ENCODE data around the gene SLC35F3.

SLC35F3 gene

DNA sequence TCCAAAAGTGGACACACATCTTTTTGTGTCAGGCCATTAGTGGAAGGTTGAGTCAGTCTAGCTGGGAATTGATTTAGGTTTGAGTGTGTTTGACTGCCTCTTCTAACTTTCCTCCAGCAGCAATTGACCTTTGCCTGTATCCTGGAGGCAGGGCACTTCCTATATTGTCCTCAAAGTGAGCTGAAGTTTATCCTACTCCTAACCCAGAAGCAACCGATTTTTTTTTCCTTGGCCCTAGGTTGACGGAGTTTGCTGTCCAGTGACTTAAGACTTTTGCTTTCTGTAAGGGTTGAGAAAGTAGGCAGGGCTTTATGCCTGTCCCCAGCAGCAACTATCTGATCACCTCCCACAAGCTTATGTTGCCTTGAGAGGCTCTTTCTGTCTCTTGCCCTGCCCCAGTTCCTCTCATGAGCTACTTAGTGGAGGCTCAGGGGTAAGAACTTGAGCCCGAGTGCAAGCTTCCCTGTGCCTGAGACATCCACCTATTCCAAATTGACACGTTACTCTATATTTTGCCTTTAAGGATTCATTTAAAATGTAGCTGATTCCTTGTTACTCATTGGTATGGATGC is 30.9 kb downstream of the SLC35F3 start:
- DNase-seq (ENCODE audit: extremely low read depth, low read depth) = no peak
- no peak overlapping the region for H3K4me3 ChIP-seq (replicated peaks; ENCODE audit: low read depth, low read length)
- TF ChIP-seq, protein P1, sequence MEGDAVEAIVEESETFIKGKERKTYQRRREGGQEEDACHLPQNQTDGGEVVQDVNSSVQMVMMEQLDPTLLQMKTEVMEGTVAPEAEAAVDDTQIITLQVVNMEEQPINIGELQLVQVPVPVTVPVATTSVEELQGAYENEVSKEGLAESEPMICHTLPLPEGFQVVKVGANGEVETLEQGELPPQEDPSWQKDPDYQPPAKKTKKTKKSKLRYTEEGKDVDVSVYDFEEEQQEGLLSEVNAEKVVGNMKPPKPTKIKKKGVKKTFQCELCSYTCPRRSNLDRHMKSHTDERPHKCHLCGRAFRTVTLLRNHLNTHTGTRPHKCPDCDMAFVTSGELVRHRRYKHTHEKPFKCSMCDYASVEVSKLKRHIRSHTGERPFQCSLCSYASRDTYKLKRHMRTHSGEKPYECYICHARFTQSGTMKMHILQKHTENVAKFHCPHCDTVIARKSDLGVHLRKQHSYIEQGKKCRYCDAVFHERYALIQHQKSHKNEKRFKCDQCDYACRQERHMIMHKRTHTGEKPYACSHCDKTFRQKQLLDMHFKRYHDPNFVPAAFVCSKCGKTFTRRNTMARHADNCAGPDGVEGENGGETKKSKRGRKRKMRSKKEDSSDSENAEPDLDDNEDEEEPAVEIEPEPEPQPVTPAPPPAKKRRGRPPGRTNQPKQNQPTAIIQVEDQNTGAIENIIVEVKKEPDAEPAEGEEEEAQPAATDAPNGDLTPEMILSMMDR (IDR thresholded peaks at IDR 0.05; ENCODE audit: low read depth, low read length, missing control alignments) = no peak

DNA sequence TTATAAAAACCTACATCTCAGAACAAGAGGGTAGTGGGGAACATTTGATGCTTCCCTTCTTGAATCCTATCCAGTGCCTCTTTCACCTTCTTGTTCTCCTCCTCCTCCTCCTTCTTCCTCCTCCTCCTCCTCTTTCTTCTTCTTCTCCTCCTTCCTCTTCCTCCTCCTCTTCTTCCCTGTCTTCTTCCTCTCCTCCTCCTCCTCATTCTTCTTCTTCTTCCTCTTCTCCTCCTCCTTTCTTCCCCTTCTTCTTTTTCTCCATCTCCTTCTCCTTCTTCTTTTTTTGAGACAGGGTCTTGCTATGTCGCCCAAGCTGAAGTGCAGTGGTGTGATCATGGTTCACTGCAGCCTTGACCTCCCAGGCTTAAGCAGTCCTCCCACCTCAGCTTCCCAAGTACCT is 31.9 kb downstream of the SLC35F3 start:
- no peak overlapping the region for H3K4me3 ChIP-seq (replicated peaks; ENCODE audit: low read depth, low read length)
- DNase-seq (ENCODE audit: extremely low read depth, low read depth) = no peak
- TF ChIP-seq, protein P1 (IDR thresholded peaks at IDR 0.05; ENCODE audit: low read depth, low read length, missing control alignments) = no peak

DNA sequence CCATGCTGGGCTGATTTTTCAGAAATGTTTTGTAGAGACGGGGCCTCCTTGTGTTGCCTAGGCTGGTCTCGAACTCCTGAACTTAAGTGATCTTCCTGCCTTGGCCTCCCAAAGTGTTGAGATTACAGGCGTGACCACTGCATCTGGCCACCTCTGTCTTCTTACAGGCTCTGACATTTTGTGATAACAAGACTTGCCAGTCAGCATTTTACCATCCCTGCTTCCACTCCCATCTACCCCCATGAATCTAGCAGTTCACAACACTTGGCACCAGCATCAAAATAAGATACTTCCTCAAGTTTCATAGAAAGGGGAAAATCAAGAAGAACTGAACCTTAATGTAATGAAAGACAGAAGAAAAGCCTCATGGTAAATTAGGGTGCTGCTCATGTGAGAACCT is 32.4 kb downstream of the SLC35F3 start:
- TF ChIP-seq, protein P1 (IDR thresholded peaks at IDR 0.05; ENCODE audit: low read depth, low read length, missing control alignments) = no peak
- no peak for DNase-seq (ENCODE audit: extremely low read depth, low read depth)
- H3K4me3 ChIP-seq (replicated peaks; ENCODE audit: low read depth, low read length) = no peak overlapping the region

DNA sequence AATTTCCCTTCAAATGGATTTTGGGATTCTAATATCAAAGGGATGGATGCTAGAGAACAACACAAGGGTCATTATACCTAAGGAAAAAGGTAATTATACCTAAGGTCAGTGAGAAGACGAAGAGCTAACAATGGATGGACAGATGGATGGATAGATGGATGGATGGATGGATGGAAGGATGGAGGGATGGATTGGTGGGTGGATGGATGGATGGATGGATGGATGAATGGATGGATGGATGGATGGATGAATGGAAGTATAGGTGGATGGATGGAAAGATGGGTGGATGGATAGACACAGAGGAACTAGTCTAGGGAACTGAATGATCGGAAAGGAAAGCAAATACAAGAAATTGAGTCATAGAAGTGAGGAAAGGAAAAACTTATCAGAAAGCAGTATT is 34.0 kb downstream of the SLC35F3 start:
- TF ChIP-seq, protein P1 (IDR thresholded peaks at IDR 0.05; ENCODE audit: low read depth, low read length, missing control alignments) = no peak
- no peak for DNase-seq (ENCODE audit: extremely low read depth, low read depth)
- no peak overlapping the region for H3K4me3 ChIP-seq (replicated peaks; ENCODE audit: low read depth, low read length)

DNA sequence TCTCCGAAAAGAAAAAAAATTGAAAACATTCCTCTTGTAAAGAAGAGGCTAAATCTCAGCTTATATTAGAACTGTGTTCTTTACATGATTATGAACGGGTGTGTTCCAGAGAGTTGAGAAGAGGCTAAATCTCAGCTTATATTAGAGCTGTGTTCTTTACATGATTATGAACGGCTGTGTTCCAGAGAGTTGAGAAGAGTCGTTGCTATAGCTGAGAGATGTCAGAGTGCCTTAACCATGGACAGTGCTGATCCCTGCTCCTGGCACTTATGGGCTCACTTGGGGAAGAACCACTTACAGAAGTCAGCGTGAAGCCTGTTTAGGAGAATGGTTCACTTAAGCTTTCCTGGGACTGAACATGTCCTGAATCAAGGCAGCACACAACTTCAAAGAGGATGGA is 35.0 kb downstream of the SLC35F3 start:
- no peak overlapping the region for H3K4me3 ChIP-seq (replicated peaks; ENCODE audit: low read depth, low read length)
- TF ChIP-seq, protein P1 (IDR thresholded peaks at IDR 0.05; ENCODE audit: low read depth, low read length, missing control alignments) = no peak
- DNase-seq (ENCODE audit: extremely low read depth, low read depth) = no peak

DNA sequence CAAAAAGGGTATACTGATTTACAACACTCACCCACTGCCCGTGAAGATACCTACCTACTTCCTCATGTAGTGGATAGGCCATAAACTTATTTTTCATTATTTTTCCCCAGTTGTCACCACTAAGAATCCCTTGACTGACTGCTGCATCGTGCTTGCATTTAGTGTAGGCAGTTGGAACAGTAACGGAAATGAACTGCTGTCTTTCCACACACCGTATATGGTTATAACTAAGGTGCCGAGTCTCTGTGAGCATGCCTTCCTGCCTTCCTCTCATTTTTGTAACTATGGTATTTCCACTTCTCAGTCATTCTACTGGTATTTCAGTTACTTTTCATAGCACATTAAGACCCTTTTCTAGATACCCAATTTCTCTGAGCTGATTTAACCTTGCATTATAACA is 36.4 kb downstream of the SLC35F3 start:
- TF ChIP-seq, protein P1 (IDR thresholded peaks at IDR 0.05; ENCODE audit: low read depth, low read length, missing control alignments) = no peak
- no peak for DNase-seq (ENCODE audit: extremely low read depth, low read depth)
- no peak overlapping the region for H3K4me3 ChIP-seq (replicated peaks; ENCODE audit: low read depth, low read length)

DNA sequence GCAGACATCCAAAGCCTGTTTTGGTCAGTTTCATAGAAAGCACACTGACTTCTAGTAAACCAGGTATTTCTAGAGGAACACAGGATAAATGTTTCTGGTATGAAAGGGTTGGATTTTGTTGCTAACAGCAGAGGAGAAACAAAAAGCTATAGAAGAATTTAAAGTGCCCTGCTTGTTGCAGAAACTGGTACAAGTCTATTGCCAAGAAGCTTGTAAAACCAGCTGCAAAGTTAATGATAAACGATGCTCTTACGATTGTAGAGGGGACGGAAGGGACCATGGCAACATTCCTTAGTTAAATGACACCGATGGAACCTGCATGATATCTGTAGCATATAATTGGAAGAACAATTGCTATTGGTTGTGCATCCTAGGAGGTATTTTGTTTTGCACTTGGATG is 40.1 kb downstream of the SLC35F3 start:
- no peak for DNase-seq (ENCODE audit: extremely low read depth, low read depth)
- H3K4me3 ChIP-seq (replicated peaks; ENCODE audit: low read depth, low read length) = no peak overlapping the region
- TF ChIP-seq, protein P1 (IDR thresholded peaks at IDR 0.05; ENCODE audit: low read depth, low read length, missing control alignments) = no peak

Data from HFF-Myc (cell line).